ENCODE results near the gene TEX19. TPM values are rescaled to one million over a fixed set of nuclear protein-coding genes. Genes with fewer than 3 reads are reported as not detected.
A peak's percentile ranks its signal among the peaks of the same experiment; 100 is the strongest.

TEX19 gene
- total and polyA plus RNA-seq, 8 donors: not detected

DNA sequence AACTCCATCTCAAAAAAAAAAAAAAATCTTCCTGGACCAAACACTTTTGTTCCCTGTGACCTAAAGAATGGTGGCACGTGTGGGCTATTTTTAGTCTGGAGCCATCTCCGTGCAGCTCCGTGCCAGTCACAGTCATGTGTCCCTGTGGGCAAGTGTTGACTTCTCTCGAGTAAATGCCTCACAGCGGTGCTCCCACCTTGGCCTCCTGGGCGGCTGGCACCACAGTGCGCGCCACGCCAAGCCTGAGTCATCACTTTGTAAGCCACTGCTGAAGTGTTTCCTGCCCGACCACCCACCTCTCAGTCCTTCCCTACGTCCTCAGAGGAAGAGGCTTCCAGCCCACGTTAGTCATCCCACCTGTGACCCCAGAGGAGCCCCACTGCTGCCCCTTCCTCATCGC is 48.2 kb downstream of the TEX19 start:
- no peak for FAIRE-seq
- peak in 1 of 6 donors; percentile 24 for DNase-seq
- WGBS, 2 donors: 87 to 92% methylated on average over 13 of the region's 13 CpGs
- peak in 1 of 4 donors; percentile 14 for ATAC-seq
- Histone ChIP-seq H3K9me3 (no peaks in the 10 kb centered on the region), H3K27me3 (no peaks in the 10 kb centered on the region), H3K27ac (no peak overlapping the region), H3K4me3 (no peak overlapping the region), H3K36me3 (peaks cover 0 to 6% (median 3%) of the 10 kb centered on the region in 3 donors), H3K4me1 (no peaks in the 10 kb centered on the region)
- TF ChIP-seq, protein P1, sequence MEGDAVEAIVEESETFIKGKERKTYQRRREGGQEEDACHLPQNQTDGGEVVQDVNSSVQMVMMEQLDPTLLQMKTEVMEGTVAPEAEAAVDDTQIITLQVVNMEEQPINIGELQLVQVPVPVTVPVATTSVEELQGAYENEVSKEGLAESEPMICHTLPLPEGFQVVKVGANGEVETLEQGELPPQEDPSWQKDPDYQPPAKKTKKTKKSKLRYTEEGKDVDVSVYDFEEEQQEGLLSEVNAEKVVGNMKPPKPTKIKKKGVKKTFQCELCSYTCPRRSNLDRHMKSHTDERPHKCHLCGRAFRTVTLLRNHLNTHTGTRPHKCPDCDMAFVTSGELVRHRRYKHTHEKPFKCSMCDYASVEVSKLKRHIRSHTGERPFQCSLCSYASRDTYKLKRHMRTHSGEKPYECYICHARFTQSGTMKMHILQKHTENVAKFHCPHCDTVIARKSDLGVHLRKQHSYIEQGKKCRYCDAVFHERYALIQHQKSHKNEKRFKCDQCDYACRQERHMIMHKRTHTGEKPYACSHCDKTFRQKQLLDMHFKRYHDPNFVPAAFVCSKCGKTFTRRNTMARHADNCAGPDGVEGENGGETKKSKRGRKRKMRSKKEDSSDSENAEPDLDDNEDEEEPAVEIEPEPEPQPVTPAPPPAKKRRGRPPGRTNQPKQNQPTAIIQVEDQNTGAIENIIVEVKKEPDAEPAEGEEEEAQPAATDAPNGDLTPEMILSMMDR (IDR thresholded peaks at IDR 0.05): no peak
- intact Hi-C loops (cut with DNase I): no loop called here

DNA sequence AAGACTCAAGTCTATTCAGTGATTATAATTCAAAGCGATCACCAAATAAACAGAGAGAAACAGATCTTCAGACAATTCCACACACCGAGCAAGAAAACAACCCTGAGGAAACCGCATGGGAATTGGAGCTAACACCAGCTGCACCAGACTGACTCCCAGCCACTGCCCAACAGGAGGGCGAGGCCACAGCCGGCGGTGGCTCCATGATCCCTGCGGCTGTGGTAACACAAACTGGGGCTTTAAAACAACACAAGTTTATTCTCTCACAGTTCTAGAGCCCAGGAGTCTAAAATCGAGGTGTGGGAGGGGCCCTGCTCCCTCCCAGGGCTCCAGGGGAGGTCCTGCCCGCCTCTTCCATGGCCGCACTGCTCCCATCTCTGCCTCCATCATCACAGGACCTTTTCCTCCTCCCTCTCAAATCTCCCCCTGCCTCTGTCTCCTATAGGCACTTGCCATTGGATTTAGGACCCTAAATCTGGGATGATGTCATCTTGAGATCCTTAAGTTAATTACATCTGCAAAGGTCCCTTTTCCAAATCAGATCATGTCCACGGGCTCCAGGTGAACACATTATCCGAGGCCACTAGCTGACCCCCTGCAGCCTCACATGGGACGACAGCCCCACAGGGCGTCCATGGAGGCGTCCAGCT is 49.4 kb downstream of the TEX19 start:
- WGBS, 2 donors: 90 to 92% methylated on average over 15 of the region's 15 CpGs
- H3K4me1 ChIP-seq: no peaks in the 10 kb centered on the region
- ATAC-seq (no peak), FAIRE-seq (no peak), DNase-seq (peak in 1 of 6 donors; percentile 3)
- H3K4me3 ChIP-seq: no peak overlapping the region
- H3K27ac ChIP-seq: no peak overlapping the region
- H3K27me3 ChIP-seq: no peaks in the 10 kb centered on the region
- H3K36me3 ChIP-seq: peaks cover 0 to 5% (median 3%) of the 10 kb centered on the region in 3 donors
- TF ChIP-seq, protein P1 (IDR thresholded peaks at IDR 0.05): no peak
- intact Hi-C loops (cut with DNase I): no loop called here
- H3K9me3 ChIP-seq: no peaks in the 10 kb centered on the region

DNA sequence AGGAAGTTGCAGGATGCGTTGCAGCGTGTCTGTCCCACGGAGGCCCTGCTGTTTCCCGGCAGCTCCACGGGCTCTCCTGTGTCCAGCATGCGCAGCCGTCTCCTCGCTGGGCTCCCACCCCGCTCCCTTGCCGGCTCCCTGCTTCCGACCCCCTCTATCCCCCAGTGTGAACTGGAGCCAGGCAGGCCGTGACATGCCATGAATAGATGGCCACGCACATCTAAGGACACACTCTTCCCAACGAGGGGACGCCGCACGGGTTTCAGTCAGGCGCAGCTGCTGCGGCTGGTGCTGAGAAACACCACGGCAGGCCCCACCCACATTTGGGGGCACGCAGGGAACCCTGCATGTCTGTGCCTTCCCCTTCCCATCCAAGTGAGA is 49.9 kb downstream of the TEX19 start:
- Histone ChIP-seq H3K9me3 (no peaks in the 10 kb centered on the region), H3K4me1 (no peaks in the 10 kb centered on the region), H3K27me3 (no peaks in the 10 kb centered on the region), H3K27ac (no peak overlapping the region), H3K4me3 (no peak overlapping the region), H3K36me3 (peaks cover 0 to 3% (median 0%) of the 10 kb centered on the region in 3 donors)
- 94 to 96% methylated on average over 21 of the region's 21 CpGs for WGBS, 2 donors
- FAIRE-seq (no peak), ATAC-seq (no peak), DNase-seq (peak in 1 of 6 donors; percentile 15)
- intact Hi-C loops (cut with DNase I): no loop called here
- TF ChIP-seq, protein P1 (IDR thresholded peaks at IDR 0.05): no peak

DNA sequence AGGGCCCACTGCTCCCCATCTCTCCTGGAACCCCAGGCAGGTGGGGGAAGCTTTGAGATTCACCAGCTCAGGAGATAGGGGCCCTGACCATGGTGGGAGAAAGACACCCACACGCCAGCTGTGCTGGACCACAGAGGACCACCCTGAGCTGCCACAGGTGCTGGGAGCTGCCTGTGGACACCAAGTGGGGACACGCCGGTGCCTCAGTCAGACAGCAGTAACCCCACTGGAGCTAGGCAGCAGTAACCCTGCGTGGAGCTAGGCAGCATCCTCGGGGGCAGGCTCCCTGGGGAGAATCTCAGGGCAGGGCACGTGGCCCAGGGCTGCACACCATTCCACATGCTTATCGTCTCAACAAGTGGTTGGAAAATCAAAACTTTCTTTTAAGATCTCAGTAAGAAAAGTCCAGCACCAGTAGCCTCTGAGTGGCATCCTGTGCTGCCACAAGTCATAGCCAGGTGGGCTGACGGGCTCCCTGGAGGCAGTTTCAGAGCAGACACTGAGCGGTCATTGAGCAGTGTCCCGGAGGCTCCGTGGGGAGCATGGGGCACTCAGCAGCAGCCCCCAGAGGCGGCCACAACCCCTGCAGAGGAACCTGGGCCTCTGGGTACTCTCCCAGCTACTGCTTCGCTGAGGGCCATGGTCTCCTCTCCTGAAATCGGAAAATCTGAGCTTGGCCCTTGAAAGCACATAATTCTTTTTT is 51.1 kb downstream of the TEX19 start:
- Histone ChIP-seq H3K4me3 (no peak overlapping the region), H3K4me1 (peaks cover 0 to 4% (median 4%) of the 10 kb centered on the region in 3 donors), H3K27me3 (no peaks in the 10 kb centered on the region), H3K9me3 (no peaks in the 10 kb centered on the region), H3K27ac (no peak overlapping the region), H3K36me3 (no peaks in the 10 kb centered on the region)
- TF ChIP-seq, protein P1 (IDR thresholded peaks at IDR 0.05): no peak
- peak in 1 of 6 donors; percentile 18 for DNase-seq
- ATAC-seq: no peak
- WGBS, 2 donors: 94 to 96% methylated on average over 14 of the region's 14 CpGs
- no peak for FAIRE-seq
- intact Hi-C loops (cut with DNase I): no loop called here

All from pancreas (tissue), 10 donors.